Chondrocyte (in vitro differentiated cells): ENCODE data around the gene BCL2L15. TPM values are rescaled to one million over a fixed set of nuclear protein-coding genes. Genes with fewer than 3 reads are reported as not detected.

Experiments
- DNase-seq: peaks from one replicate; pipeline ENCODE4 v3.0.0; 2021; ENCODE audit warnings: mixed read lengths, low spot score
- H3K27ac Mint-ChIP-seq: one replicate; pipeline ENCODE4 v1.8.0; 2021; ENCODE audit warnings: mild to moderate bottlenecking, moderate library complexity, mixed read lengths; ENCODE audit not compliant: unreplicated experiment
- H3K27me3 Mint-ChIP-seq: 2 replicates; pipeline ENCODE4 v1.8.0; 2021; ENCODE audit warnings: low read depth, mixed read lengths
- H3K36me3 Mint-ChIP-seq: 2 replicates; pipeline ENCODE4 v1.8.0; 2021; ENCODE audit warnings: low read depth, mixed read lengths
- H3K4me1 Mint-ChIP-seq: 2 replicates; pipeline ENCODE4 v1.8.0; 2021; ENCODE audit warnings: low read depth, mild to moderate bottlenecking, mixed read lengths
- H3K4me3 Mint-ChIP-seq: one replicate; pipeline ENCODE4 v1.8.0; 2021; ENCODE audit warnings: mild to moderate bottlenecking, moderate library complexity, mixed read lengths; ENCODE audit not compliant: unreplicated experiment
- H3K9me3 Mint-ChIP-seq: 2 replicates; pipeline ENCODE4 v1.8.0; 2021; ENCODE audit warnings: low read depth, mixed read lengths
- total RNA-seq: library from RNA; stranded (reverse); gene quantifications from 3 replicates; pipeline ENCODE4 v1.2.1, GENCODE V29; 2021
- TF ChIP-seq, protein P1 (sequence below): fragments of 200-600 bp; sonication (generic); IDR thresholded peaks from 2 replicates; pipeline ENCODE4 v1.5.0; 2021; ENCODE audit warnings: antibody characterized with exemption, mild to moderate bottlenecking, moderate library complexity

The BCL2L15 gene
- total RNA-seq, 1 donor from 2014 or later, result 0.17 TPM

DNA sequence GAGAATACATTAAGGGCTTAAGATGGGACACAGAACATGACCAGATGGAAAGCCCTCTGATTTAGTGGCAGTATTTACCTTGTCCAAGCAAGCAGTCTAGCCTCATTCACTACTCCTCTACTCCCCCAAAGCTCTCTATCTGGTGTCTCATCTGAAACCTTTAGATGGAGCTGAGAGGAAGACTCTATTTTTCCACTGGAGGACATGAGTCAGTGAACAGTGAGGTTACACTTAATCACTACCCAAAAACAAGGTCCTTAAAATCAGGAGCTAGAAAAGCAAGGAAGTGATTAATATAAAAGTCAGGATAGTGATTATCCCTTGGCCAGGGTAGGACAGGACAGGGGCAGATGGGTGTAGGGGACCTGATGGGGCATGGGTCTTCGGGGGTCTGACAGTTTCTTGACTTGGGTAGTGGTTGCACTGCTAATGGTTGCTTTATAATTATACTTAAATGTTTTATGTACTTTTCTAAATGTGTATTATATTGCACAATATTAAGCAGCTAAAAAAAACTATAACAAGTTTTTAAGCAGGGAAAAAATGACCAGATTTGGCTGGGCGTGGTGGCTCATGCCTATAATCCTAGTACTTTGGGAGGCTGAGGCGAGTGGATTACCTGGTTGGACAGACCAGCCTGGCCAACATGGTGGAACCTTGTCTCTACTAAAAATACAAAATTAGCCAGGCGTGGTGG, 18.8 kb downstream of the BCL2L15 start:
- no peaks in the 10 kb centered on the region for H3K36me3 Mint-ChIP-seq
- H3K9me3 Mint-ChIP-seq, result no peaks in the 10 kb centered on the region
- H3K4me1 Mint-ChIP-seq, result no peaks in the 10 kb centered on the region
- no peaks in the 10 kb centered on the region for H3K27me3 Mint-ChIP-seq
- H3K27ac Mint-ChIP-seq, result no peak overlapping the region
- no peak for DNase-seq
- TF ChIP-seq, protein P1, sequence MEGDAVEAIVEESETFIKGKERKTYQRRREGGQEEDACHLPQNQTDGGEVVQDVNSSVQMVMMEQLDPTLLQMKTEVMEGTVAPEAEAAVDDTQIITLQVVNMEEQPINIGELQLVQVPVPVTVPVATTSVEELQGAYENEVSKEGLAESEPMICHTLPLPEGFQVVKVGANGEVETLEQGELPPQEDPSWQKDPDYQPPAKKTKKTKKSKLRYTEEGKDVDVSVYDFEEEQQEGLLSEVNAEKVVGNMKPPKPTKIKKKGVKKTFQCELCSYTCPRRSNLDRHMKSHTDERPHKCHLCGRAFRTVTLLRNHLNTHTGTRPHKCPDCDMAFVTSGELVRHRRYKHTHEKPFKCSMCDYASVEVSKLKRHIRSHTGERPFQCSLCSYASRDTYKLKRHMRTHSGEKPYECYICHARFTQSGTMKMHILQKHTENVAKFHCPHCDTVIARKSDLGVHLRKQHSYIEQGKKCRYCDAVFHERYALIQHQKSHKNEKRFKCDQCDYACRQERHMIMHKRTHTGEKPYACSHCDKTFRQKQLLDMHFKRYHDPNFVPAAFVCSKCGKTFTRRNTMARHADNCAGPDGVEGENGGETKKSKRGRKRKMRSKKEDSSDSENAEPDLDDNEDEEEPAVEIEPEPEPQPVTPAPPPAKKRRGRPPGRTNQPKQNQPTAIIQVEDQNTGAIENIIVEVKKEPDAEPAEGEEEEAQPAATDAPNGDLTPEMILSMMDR, result no peak
- H3K4me3 Mint-ChIP-seq, result no peak overlapping the region

DNA sequence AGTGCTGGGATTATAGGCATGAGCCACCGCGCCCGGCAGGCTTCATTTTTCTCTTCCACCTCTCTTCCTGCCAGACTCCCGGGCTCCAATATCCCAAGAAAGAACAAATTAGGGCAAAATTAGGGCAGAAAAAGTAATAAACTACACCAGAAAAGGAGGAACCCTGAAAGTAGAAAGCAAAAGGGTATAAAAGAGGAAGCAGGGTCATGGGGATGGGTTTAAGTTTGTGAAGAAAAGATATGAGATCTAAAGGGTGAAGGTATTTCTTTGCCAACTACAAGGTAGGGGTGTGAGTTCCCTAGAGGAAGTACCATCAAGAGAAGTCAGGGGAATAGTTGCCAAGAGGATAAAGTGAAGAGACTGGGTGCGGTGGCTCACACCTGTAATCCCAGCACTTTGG, 25.7 kb downstream of the BCL2L15 start:
- no peak for DNase-seq
- no peak overlapping the region for H3K4me3 Mint-ChIP-seq
- peaks cover 23% of the 10 kb centered on the region for H3K4me1 Mint-ChIP-seq
- H3K9me3 Mint-ChIP-seq, result no peaks in the 10 kb centered on the region
- TF ChIP-seq, protein P1, result no peak
- no peak overlapping the region for H3K27ac Mint-ChIP-seq
- no peaks in the 10 kb centered on the region for H3K36me3 Mint-ChIP-seq
- no peaks in the 10 kb centered on the region for H3K27me3 Mint-ChIP-seq

DNA sequence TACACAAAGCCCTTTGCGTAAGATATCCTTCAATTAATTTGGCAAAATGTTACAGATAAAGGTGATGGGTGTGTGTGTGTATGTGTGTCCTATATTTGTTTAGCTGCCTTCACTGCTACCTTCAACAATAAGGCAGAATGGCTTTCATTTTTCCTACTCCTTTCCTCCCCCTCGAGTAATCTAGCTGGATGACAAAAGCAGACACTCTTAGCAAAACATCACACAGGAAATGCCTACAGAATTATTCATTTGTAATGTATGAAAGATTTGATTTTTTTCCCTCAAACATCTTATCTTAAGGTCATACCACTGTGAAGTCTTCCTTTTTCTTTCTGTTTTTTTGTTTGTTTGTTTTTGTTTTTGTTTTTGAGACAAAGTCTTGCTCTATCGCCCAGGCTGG, 26.5 kb downstream of the BCL2L15 start:
- TF ChIP-seq, protein P1, result no peak
- Mint-ChIP-seq H3K4me3 (no peak overlapping the region), H3K4me1 (peaks cover 30% of the 10 kb centered on the region), H3K9me3 (no peaks in the 10 kb centered on the region), H3K36me3 (no peaks in the 10 kb centered on the region), H3K27me3 (no peaks in the 10 kb centered on the region), H3K27ac (no peak overlapping the region)
- DNase-seq, result no peak

DNA sequence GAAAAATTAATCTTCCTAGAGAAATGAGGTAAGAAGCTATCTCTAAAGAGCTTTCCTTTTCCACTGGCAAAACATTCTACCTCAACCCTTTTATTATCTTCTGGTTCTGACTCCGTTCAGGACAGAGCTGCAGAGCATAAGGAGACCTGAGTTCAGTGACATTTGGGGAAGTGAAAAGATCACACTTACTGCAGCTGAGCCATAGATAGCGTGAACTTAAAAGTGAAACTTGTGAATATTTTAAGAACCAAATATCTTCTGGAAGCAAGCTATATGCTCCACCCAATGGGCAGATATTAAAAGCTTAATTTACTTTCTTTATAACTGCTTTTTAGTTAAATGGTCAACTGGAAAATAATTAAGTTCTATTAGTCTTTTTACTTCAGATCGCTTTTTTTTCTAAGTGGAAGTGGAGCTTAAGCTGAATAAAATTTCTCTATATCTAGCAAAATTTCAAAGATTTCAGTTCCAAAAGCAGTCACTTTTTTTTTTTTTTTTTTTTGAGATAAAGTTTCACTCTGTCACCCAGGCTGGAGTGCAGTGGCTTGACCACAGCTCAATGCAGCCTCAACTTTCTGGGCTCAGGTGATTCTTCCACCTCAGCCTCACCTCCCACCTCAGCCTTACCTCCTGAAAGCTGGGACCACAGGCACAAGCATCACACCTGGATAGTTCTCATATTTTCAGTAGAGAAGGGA, 27.8 kb downstream of the BCL2L15 start:
- TF ChIP-seq, protein P1, result no peak
- Mint-ChIP-seq H3K4me3 (no peak overlapping the region), H3K9me3 (no peaks in the 10 kb centered on the region), H3K27ac (no peak overlapping the region), H3K36me3 (no peaks in the 10 kb centered on the region), H3K27me3 (no peaks in the 10 kb centered on the region), H3K4me1 (peaks cover 33% of the 10 kb centered on the region)
- DNase-seq, result no peak

DNA sequence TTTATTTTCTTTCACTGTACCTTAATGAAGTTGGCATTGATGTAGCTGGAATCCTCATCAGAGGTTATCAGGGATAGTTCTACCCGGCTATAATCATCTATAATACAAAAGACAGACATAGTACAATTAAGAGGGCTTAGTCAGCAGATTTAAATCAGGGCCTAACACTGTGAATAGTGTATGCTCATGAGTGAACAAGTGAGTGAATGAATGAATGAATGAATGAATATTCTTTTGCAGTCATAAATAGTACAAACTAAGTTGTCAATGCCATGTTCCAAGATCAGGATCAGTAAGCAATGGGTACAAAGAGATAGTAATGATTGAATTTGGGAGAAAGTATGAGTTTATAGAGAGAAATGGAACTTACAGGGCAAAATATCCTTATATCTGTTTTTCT, 28.4 kb downstream of the BCL2L15 start:
- no peaks in the 10 kb centered on the region for H3K36me3 Mint-ChIP-seq
- TF ChIP-seq, protein P1, result no peak
- DNase-seq, result no peak
- H3K9me3 Mint-ChIP-seq, result no peaks in the 10 kb centered on the region
- no peaks in the 10 kb centered on the region for H3K27me3 Mint-ChIP-seq
- no peak overlapping the region for H3K4me3 Mint-ChIP-seq
- H3K27ac Mint-ChIP-seq, result no peak overlapping the region
- H3K4me1 Mint-ChIP-seq, result peaks cover 33% of the 10 kb centered on the region
